HG03060 (cell line): ENCODE measurements around the gene SCGB1C2.
"Not testable (repeated sequence)": the region's sequence is repeated elsewhere in the genome, so short reads cannot be mapped to it uniquely, and the experiment has no call there.

ENCODE experiments used
- ATAC-seq: cut with Tn5 transposase; IDR thresholded peaks from one replicate; pipeline ENCODE4 v1.9.1; 2021; ENCODE audit warnings: low read depth, moderate number of reproducible peaks; ENCODE audit not compliant: unreplicated experiment

SCGB1C2 gene

DNA sequence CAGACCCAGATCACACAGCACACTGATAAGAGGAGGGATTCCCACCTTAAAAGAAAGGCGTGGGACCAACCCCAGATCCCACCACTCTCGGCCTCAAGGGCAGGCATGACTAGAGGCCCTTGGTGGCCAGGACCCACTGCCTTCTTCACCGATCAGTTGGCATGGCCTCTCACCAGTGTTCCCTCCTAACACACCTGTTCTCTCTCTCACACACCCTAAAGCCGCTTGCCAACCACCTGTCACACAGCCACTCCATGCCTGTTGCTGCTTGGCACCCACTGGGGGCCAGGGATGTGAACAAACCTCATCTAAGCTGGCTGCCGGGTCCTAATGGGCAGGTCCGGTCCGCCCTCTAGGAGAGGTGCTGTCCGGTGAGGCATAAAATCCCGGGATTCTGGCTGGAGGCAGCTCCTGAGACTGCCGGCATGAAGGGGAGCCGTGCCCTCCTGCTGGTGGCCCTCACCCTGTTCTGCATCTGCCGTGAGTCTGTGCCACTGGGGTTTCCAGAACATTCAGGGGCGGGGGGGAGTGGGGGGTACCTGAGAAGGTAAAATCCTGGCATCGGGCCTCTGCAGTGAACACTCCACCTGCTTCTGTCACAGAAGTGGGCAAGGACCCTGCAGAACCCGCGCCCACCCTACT is at the start of gene SCGB1C2:
TSS of gene SCGB1C2 (plus strand) at position 404 of the 642 bp plus-strand sequence. CDS start at position 426, 22 bp downstream.
- ATAC-seq, result not testable (repeated sequence)

DNA sequence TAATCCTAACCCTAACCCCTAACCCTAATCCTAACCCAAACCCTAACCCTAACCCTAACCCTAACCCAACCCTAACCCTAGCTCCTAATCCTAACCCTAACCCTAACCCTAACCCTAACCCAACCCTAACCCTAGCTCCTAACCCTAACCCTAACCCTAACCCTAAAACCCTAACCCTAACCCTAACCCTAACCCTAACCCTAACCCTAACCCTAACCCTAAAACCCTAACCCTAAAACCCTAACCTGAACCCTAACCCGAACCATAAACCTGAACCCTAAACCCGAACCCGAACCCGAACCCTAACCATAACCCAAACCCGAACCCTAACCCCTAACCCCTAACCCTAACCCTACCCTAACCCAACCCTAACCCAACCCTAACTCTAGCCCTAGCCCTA is 24.3 kb upstream of the SCGB1C2 start:
- ATAC-seq, result not testable (repeated sequence)

DNA sequence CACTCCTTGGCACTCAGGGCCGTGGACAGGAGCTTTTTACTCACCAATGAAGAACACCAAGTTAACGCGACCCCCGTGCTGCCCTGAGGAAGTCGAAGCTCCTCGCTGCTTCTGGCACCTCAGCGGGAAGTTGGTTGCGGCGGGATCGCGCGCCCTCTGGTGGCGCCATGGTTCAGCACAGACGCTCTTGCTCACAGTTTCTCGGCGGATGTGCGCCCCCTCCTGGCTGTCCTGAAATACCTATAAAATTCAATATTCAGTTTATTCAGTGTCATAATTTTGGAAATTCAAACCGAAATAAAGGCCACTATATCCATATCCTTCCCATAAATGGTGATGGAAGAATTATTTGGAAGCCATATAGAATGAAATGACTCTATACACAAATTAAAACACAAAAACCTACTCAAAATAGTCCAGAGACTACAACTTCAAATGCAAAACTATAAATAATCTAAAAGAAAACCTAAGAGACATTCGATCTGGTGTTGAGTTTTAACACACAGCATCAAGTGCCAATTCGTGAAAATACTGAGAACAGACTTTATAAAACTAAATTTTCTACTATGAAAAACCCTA is 18.9 kb upstream of the SCGB1C2 start:
- ATAC-seq, result not testable (repeated sequence)

DNA sequence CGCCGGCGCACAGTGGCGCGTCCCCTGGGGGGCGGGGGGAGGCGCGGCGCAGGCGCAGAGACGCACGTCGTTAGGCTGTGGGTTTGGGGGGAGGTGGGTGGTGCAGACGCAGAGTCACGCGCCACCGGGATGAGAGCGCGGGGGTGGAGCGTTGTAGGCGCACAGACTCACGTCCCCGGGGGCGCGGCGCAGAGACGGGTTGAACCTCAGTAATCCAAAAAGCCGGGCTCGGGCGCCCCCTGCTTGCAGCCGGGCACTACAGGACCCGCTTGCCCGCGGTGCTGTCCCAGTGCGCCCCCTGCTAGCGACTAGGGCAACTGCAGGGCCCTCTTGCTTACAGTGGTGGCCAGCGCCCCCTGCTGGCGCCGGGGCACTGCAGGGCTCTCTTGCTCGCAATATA is 3.4 kb upstream of the SCGB1C2 start:
- ATAC-seq, result not testable (repeated sequence)

DNA sequence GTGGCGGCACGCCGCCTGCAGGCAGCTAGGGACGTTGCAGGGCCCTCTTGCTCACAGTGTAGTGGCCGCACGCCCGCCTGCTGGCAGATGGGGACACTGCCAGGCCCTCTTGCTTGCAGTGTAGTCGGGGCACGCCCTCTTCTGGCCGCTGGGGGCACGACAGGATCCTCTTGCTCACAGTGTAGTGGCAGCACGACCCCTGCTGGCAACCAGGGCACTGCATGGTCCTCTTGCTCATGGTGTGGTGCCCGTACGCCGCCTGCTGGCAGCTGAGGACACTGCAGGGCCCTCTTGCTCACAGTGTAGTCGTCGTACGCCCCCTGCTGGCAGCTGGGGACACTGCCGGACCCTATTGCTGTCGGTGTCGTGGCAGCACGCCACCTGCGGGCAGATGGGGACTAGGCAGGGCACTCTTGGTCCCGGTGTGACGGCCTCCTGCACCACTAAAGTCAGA is 3.0 kb upstream of the SCGB1C2 start:
- ATAC-seq, result peak; percentile 71

DNA sequence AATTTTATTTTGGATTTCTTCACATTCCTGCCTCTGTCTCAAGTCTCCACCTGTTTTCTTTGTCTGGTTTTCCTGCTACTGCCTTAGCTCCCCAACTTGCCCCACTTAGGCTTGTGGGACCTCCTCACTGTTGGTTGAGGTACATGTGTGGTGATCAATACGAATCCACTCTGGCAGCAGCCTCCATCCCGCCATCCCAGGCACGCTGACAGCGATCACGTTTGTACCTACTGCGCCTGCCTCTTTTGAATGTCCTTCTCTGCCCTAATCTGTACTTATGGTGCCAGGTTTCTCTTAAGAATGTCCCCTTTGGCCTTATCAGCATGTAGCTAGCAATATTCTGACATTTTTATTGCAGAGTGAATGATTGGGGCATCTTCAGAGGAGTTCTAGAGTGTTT is 2.3 kb upstream of the SCGB1C2 start:
- not testable (repeated sequence) for ATAC-seq

DNA sequence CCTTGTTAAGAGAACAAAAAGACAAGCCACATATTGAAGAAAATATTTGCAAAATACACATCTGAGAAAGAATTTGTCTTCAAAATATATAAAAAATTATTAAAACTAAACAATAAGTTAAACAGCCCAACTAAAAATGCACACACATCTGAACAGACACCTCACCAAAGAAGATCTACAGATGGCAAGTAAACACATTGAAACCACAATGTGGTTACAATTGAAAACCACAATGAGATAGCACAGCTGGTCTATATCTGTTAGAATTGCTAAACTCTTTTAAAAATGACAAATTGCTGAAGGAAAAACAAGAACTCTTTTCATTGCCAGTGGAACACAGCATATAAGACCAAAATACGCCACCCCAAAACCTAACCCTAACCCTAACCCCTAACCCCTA is 1.5 kb upstream of the SCGB1C2 start:
- not testable (repeated sequence) for ATAC-seq

DNA sequence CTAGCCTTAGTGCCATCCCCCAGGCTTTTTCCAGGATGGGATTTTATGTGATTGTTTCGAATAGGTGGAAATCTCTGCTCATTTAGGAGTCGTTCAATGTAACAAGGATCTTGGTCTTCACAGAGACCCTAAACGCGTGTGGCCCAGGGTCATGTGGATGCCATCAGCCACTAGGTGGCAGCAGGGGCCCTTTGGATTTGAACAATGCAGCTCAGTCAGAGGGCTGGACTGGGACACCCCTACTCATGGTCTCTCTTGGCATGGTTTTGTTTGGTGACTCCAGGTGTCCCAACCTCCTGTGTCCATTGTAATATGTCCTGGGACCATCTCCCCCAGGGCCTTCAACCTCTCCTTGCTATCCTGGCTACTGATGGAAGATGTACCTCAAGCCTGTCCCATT is 838 bp upstream of the SCGB1C2 start:
- not testable (repeated sequence) for ATAC-seq

DNA sequence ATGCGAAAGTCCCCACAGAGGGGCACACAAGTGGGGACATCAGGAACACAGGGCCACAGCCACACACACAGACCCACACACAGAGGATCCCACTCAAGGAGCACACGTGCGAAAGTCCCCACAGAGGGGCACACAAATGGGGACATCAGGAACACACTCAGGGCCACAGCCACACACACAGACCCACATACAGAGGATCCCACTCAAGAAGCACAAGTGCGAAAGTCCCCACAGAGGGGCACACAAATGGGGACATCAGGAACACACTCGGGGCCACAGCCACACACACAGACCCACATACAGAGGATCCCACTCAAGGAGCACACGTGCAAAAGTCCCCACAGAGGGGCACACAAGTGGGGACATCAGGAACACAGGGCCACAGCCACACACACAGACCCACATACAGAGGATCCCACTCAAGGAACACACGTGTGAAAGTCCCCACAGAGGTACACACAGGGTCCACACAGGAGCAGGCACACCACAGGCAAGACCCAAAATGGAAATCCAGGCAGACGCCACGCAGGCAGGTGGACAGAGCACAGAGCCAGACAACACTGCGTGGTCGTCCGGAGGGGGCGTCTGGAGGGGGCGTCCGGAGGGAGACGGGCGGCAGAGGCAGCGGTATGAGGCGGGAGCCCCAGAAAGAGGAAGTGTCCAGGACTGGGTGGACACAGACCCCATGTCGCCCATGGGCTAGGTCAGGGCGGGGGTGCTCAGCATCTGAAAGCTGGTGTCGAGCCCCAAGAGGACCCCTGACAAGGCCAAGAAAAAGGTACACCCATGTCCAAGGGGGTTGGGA is 2.2 kb downstream of the SCGB1C2 start:
- ATAC-seq, result not testable (repeated sequence)

DNA sequence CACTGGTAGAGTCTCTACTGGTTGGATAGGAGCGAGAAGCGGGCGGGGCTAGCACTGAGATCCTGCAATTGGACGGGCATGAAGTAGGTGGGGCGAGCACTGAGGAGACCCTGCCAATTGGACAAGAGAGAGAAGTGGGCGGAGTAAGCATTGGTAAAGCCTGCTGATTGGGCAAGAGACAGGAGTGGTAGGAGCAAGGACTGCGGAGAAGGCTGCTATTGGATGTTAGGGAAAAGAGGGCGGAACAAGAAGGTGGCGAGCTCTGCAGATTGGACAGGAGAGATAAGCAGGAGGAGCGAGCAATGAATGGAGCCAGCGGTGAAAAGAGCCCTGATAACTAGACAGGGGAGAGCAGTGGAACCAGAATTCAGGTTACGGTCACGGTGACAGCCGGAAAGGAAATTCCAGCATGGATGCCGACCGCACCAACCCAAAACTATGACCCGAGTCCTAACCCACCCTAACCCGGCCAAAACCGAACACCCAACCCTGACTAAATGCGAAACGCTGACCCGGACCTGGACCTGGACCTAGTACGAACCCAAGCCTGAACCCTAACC is 4.8 kb downstream of the SCGB1C2 start:
- ATAC-seq, result no peak

DNA sequence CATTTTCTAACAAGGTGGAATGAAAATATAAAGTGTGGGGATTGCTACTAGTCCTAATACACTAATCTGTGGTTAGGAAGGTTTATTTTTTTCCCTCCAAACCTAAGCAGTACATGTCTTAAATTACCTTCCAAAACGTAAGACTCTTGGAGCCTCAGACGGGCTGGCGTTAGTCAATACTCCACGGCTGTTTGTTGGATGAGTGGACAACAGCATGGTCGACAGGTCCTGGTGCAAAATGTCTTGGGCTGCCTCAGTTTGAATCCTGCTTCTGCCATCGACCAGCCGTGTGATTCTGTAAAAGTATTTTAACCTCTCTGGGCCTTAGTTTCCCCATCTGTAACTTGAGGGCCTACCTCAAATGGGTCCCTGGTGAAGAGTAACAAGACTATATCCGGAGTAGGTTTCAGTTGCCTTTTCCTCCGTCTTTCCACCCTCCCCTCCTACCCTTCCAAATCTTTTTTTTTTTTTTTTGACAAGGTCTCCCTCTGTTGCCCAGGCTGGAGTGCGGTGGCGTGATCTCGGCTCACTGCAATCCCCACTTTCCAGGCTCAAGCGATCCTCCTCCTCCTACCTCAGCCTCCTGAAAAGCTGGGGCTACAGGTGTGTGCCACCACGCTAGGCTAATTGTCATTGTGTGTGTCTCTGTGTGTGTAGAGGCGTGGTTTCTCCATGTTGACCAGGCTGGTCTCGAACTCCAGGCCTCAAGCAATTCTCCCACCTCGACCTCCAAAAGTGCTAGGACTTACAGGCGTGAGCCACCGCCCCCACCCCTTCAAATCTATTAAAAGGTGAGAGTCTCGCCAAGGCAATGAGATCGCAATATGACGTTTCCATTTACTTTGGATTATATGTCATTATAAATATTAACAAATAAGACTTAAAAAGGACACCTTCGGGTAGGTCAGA is 5.8 kb downstream of the SCGB1C2 start:
- no peak for ATAC-seq

DNA sequence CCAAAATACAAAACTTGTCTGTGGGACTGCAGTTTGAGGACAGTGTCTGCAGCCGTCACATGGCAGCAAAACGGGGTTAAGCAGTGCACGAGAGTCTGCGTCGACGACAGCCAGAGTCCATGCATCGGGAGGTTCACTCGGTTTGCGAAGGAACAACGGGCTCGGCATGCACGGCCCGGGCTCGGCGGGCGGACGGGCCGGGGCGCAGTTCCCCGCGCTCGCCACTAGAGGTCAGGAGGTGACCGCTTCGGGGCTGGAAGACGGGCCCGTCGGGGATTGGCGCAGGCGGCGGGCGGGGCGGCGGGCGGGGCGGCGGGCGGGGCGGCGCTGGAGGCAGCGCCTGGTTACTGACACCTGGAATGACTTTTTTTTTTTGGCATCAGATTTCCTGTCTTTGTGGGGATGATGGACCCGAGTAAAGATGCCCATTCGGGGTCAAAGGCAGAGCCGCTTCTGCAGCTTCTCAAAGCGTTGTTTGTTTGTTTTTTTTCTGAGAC is 6.5 kb downstream of the SCGB1C2 start:
- ATAC-seq, result no peak

DNA sequence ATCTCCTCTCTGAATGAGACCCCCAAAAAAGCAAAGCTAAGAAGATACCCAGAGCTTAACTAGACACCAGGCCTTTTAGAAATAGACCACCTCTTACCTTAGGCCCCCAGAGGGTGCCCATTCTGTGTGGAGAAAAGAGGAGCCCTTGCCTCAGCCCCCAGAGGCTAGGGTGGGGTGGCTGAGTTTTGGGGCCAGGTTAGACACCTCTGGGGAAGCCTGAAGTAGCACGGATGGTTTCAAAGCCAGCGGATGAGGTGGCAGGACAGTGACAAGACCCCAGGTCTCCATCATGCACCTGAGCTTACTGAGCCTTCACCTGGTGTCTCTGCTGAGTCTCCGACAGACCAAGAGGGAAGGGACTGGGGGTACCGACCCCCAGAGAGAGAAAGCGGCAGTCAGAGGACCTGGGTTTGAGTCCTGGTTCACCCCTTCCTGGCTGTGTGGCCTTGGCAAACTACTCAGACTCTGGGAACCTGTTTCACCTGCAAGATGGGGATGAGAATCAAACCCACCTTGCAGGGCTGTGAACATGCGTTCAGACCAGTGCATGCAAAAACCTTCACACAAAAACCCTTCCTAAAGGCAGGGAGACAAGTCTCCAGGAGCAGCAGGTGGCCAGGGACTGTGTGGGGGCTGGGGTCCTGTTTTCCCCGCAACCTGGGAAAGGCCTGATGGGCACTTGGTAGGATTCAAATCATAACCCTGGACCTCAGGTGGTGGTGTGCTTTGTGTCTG is 7.7 kb downstream of the SCGB1C2 start:
- no peak for ATAC-seq

DNA sequence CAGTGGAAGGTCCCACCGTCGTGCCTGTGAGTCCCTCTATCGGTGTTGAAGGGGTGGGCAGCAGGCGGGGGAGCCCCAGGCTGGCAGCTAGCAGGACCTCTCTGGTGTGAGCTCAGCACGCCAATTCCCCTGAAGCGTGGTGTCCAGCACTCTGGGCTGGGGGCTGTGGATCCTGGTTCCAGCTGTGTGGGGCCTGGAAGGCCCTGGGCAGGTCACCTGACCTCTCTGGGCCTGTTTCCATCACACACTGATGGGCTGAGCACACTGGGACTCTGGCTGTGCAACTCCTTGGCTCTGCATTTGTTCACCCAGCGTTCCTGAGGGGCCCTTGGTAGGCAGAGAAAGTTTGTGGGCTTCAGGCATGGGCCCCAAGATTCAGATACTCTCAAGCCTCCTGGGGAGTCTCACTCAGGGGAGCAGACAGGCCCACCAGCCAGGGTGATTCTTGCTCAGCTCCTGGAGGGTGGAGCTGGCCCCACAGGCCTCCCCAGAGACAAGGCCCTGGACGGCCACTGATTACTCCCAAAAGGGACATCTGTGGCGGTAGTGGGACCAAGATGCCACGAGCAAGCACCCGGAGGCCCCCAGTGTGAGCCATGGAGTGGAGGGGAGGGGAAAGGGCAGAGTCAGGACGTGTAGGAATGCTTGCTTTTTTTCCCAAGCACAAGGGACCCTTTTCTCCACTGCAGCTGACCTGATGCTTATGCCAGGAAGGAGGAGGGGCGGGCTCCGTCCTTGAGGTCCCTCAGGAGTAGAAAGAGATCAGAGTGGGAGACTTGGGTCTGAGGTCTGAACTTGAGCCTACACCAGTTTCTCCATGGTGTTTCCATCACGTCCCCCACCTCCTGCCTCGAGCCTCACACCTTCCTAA is 8.5 kb downstream of the SCGB1C2 start:
- ATAC-seq, result no peak

DNA sequence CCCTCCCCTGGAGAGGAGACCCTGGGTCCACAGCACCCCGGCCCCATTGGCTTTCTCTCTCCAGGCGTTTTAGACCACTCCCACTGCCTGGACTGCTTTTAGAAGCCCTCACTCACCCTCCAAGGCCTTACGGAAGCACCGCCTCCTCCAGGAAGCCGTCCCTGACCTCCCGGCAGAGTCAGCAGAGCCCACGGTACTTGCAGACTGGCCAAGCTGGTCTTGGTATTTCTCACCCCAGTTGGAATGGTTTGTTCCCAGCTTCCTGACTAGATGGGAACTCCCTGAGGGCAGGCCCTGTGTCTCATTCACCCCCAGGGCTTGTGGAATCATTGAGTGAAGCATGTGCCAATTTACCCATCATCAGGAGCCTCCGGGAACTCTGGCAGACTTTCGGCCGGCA is 9.2 kb downstream of the SCGB1C2 start:
- ATAC-seq, result no peak

DNA sequence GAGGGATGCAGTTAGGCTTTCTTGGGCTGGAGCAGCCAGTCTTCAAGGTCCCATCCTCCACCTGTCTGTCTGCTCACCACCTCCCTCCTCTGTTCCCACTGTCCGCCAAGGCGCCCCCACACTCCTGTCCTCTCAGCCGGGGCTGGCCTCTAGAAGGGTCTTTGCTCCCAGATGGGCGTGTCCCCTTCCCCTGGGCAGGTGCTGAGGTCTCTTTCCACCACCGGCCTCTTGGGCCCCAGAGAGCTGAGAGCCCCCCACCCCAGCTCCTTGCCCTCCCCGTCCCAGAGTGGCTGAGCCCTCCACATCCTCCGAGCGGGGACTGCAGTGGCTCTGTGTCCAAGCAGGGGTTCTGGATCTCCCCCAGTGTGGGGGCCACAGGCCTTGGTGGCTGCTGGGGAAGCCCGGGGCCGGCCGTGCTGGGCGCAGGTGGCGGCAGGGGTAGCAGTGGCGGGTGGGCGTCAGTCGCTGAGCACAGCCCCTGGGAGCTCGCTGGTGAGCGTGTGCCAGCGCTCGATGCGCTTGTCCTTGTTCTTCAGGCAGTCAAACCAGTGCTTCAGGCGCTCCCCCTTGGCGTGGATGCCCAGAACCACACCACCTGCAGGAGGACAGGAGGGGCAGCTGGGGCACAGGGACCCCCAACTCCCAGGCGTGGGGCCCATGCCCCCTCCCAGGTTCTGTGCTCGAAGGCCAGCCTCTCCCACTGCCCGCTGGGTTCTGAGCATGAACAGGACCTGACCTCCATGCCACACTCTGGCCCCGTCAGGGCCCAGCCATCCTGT is 9.8 kb downstream of the SCGB1C2 start:
- ATAC-seq, result no peak
